ENCODE data around the gene GABRA4.

- TF ChIP-seq CTCF (IDR thresholded peaks at IDR 0.05) (no peak), POLR2A (IDR thresholded peaks at IDR 0.05) (no peak)
These were observed 37.8 kb downstream of the GABRA4 start for GRCh38 chr4:46955601-46956000.
